Iris pigment epithelial cell (primary cell): Measurements from ENCODE around the gene CD28.
"Not testable (repeated sequence)": the region's sequence is repeated elsewhere in the genome, so short reads cannot be mapped to it uniquely, and the experiment has no call there.

ENCODE experiments used
- DNase-seq: peaks from one replicate; pipeline ENCODE4 v3.0.0-alpha.2; 2011; ENCODE audit warnings: low read depth

CD28 gene

DNA sequence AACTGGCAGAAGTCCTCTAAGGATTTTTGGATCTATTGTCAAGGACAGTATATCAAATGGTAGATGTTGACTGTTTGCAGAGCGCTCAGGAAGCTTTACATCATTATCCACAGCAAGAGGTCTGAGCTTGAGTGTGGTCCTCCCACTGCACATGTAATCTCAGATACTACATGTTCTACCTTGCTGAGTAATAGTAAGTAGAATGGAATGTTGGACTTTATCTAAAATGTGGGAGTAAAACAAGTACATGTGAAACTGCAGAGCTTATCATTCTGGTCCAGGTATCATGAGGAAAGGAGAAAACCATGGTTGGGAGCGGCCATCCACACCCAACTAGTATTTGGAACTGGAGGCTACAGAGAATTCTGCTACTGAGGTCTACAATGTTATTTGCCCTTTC, 19.3 kb upstream of the CD28 start:
- peak; percentile 59 for DNase-seq

DNA sequence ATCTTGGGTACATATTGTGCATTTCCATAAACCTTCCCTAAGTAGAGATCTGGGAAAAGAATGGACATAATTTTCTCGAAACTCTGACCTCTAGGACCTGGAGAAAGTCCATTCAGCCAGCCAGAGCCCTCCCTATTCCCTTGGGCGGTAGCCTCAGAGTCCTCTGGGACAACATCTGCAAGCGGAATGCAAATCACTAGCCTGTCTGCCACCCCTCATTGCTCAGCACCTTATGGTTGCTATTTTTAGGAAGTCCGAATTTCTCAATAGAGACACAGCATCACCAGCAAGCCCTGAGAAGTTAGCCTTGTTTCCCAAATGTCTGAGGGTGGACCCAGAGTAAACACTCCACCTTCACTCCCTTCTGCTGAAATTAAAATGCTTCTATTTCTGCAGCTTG, 17.6 kb upstream of the CD28 start:
- DNase-seq: peak; percentile 69

DNA sequence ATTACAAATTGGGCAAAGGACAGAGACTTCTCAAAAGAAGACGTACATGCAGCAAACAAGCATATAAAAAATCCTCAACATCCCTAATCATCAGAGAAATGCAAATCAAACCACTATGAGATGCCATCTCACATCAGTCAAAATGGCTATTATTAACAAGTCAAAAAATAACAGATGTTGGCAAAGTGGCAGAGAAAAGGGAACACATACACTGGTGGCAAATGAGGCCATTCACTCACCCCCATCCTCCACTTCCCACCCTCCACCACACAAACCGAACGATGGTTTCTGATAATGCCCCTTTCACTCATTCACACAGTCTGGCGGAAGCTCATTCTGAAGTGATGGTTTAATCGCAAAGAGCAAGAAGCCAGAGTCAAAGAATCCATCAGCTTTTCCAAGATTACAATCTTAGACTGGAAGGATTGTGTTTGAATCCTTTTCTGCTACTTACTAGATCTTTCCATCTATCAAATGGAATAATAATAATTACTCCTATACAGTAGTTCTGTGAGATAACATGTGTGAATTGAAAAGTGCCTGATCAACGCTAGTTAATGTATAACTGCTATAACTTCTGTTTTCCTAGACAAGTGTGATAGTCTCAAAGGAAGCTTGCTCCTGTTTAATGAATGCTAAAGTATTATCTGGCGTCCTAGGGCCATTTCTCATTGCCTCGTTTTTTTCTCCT, 16.9 kb upstream of the CD28 start:
- DNase-seq: no peak

DNA sequence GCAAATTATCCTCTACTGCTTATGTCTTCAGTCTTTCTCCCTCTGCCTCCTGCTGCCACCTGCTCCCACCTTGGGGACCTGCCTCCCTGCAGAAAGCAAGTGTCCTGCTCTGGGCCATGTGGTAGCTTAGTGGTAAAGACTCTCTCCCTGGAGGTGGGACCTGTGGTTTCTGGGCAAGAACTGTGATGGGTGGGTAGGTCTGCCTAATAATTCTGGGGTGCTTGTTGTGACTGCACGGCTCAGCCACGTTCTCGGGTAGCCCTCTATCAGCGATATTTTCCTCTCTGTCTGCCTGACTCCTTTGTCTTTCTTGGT, 16.4 kb upstream of the CD28 start:
- DNase-seq: no peak

DNA sequence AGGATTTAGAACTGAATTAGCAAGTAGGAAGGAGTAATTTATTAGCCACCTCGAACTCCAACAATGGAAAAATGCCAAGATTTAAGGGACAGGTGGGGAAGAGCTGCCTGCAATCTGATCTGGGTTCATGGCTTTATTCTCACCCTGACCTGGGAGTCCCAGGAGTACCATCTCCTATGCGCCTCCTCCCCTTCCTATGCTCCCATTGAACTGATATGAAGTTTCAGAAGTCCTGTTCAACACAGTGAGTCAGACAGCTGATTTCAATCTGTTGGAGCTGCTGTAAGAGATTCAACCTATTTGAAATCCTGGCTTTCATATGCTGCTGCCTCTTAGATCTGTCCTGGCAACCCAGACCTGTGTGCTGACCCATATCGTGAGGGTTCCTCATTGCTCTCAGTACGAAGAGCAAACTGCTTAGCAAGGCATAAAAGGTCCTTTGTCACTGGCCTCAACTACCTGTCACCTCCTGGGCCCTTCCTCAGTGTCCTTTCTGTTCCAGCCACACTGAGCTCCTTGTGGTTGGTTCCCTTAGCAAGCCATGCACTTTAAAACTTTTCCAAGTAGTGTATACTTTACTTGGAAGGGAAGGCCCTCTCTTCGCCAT, 15.9 kb upstream of the CD28 start:
- DNase-seq: peak; percentile 26

DNA sequence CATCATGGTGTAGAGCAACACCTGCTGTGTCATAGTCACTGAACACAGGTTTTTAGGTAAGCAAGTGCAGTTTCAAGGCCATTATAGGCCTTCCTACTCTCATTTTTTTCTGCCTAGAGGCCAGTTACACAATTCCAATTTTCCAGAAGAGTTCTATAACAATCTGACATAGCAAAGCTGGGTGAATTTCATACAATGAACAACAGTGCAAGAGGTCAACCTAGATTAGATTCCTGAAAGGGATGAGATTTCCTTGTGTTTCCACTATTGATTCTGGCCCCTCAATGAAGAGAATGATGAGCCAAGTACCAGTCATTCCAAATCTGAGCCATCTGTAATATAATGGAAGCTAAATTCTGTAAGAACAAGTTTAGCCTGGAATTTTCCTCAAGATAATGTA, 15.3 kb upstream of the CD28 start:
- DNase-seq: no peak

DNA sequence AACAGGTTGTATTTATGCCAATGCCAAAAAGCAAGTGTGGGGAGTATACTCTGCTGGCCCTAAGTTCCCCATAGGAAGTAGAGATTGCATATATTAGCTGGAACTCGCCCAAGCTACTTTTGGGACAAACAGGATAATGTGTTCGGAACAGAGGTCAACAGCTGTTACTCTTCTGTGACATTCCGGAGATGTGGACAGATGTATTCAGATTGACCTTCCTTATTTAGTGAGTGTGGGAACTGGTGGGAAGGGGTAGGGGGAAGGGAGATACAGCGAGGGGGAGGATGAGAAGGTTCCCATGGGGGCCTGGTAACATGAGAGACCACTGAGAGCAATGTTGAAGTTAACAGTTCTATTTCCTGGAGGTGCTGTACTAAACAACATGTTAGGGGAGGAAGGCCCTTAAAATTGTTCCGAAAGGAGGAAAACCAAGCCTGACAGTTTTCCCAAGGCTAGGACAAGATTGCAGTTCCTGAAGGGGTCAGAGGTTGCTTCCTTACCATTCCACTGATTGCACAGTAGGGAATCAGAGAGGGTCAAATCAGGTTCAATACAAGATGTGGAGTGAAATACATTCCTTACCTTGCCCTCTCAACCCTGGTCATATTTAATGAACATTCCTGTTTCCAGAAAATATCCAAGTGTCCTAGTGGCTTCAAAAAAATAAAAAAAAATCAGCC, 14.3 kb upstream of the CD28 start:
- DNase-seq: no peak

DNA sequence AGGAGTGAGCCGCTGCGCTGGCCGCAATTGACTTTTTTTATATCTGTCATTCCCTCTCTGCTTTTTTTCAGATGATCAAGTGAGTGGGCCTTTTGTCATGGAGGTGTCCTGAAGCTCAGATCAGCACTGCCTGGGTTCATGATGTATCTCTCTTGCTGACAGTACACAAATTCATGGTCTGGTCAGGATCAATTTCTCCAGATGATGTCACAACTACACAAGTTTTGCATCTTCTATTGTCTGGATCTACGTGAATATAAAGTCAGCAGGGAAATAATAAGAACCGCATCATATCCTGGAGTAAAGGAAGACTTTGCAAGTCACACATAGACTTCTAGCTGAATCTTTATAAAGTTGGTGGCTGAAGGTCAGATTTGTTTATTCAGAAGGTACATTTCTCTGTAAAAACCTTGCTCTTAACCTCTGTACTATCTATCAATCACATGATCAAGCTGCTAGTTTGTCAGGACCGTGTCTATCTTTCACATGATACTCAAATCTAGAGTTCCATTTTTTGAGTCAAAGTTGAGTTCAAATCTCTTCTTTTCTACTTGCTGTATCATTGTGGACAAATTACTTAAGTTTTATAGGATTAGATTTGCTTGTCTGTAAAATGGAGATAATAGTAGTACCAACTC, 13.1 kb upstream of the CD28 start:
- DNase-seq: no peak

DNA sequence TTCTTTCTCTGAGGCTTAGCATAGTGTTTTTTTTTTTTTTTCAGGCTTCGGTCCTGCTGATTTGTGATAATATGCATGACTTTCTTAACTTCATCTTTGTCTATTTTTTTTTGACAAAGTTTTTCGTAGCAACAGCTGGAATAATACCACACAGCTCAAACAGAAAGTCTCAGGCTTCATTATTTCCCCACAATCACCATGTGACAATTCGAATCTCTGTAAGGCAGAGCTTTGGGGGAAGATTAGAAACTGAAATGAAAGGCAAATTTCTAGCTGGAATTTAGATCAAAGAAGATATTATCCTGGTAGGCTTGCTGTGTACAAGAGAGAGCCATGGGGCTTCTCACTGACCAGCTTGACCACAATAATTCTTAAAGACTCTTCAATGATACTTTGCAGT, 12.2 kb upstream of the CD28 start:
- DNase-seq: no peak

DNA sequence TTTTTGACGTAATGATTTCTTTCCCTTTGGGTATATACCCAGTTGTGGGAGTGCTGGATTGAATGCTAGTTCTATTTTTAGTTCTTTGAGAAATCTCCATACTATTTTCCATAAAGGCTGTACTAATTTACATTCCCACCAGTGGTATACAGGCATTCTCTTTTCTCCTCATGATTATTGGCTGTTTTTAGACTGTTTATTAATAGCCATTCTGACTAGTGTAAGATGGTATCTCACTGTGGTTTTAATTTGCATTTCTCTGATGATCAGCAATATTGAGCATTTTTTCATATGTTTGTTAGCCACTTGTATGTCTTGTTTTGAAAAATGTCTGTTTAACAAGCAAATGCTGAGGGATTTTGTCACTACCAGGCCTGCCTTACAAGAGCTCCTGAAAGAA, 9.2 kb upstream of the CD28 start:
- no peak for DNase-seq

DNA sequence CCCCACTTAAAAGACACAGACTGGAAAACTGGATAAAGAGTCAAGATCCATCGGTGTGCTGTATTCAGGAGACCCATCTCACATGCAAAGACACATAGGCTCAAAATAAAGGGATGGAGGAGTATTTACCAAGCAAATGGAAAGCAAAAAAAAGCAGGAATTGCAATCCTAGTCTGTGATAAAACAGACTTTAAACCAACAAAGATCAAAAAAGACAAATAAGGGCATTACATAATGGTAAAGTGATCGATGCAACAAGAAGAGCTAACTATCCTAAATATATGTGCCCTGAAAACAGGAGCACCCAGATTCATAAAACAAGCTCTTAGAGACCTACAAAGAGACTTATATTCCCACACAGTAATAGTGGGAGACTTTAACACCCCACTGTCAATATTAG, 8.7 kb upstream of the CD28 start:
- not testable (repeated sequence) for DNase-seq

DNA sequence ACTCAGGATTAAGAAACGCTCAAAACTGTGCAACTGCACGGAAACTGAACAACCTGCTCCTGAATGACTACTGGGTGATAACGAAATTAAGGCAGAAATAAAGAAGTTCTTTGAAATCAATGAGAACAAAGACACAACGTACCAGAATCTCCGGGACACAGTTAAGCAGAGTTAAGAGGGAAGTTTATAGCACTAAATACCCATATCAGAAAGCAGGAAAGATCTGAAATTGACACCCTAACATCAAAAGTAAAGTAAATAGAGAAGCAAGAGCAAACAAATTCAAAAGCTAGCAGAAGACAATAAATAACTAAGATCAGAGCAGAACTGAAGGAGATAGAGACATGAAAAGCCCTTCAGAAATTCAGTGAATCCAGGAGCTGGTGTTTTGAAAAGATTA, 8.0 kb upstream of the CD28 start:
- DNase-seq: not testable (repeated sequence)

DNA sequence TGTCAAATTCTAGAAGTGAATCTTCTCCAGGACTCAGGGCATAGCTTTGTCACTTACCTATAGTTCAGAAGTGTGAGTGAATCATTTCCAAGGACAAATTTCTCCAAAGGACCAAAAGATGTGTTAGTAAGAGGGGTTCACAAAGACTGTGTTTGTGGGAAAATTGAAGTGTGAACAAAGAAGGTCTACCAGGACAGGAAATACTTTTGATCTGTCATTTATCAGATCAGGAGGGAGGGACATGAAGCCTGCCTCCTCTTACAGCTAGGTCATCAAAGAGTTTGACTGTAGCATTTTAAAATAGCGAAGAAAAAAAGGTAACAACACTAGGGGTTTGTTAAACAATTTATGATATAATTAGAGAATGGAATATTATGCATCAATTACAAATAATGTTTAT, 2.0 kb upstream of the CD28 start:
- no peak for DNase-seq

DNA sequence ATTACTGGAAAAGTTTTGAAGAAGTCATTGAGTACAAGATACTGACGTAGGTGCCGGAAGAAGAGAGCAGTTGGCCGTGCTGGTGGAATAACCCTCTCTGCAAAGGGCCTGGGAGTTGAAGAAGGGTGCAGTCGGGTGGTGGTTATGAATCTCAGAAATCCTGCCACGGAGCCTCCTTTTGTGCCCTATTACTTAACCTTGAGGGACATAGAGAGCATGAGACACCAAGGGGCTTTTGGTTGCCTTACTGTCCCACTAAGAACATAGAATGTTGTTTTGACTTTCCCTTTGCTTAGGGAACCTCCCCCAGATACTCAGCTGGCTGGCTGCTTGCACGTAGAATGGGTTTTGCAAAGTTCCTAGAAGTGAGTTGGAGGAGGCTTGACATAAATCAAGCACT, 1.3 kb upstream of the CD28 start:
- DNase-seq: no peak

DNA sequence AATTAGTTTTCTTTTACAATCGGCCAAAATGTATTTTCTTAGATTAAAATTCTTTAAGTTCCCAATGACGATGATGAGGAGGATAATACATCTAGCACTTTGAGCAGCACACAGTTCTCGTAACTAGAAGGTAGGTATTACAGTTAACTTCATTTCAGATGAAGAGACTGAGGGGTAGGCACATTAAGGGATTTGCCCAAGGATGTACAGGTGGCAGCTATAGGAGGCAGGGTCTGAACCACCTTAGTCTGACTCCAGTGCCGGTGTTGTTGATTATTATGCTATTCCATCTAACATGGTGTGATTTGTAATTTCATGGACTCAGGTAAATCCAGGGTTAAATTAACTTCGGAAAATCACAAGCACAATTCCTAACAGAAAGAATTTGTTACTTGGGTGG, 1.1 kb downstream of the CD28 start:
- DNase-seq: no peak

DNA sequence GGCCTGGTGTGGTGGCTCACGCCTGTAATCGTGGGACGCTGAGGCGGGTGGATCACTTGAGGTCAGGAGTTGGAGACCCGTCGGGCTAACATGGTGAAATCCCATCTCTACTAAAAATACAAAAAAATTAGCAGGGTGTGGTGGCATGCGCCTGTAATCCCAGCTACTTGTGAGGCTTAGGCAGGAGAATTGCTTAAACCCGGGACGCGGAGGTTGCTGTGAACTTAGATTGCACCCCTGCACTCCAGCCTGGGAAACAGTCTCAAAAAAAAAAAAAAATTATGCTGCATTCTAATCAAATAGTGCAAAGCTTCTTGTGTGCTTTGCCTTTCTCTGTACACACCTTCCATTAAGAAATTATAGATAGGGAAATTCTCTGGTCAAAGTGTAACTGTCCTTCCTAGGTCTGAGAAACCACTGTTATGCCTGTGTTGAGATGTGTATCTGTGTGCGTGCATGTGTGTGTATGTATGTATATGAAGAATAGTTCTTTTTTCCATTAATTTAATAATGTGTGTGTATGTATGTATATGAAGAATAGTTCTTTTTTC, 2.5 kb downstream of the CD28 start:
- DNase-seq: no peak

DNA sequence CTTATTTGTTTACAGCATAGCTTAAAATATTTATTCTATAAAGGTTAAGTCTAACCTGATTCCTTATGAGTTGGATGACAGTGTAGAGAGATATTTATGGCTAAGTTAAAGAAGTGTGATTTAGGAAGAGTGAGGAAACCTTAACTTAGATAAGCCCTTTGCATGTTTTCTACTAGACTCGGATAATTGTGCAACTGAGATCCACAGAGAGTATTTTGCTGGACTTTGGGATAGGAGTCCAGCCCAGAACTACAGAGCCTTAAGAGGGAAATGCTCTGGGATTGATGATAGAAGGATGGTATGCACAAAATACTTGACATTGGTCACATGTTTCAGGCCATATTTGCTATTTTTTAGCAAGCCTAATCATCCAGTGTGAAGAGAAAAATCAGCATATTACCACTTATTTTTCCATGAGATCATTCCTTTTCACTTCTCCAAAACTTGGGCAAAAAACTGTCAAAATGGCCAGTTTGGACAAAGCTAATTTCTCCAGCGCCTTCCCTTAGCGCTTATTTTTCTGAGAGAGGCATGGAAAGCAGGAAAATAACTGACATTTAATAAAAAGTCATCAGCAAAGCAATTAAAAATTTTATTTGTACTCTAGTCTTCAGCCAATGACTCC, 3.1 kb downstream of the CD28 start:
- no peak for DNase-seq

DNA sequence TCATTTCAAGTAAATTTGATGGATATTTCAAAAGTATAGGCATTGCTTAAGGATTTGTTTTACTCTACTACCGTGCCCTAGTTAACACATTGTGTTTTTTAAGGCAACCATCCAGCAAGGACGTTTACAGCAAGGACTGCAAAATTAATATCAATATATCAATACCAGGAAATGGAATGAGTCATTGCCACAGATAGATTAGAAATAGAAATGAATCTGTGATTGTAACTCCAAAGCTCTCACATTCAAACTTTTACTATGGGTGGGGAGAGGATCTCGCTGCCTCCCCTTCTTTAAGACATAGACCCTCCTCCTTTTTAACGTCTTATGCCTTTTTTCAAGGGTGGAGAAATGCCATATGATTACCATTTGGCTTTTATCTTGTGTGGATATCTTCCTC, 3.8 kb downstream of the CD28 start:
- no peak for DNase-seq

DNA sequence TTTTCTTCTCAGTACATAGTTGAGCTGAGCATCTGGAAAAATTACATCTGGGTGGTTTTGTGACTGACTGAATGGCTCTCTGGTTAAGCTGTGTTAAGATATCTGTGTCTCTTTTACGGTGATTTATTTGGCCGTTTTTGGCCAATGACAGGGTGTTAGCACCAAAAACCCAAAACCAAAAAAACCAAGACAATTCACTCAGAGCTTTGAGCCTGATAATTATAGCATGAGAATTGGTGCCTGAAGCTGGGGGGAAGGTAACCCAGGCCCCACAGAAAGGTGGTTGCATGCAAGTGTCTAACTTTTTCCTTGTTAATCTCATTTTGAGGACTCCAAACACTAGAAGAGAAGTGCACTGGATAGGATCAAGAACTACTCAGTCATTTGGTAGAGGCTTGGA, 4.5 kb downstream of the CD28 start:
- no peak for DNase-seq

DNA sequence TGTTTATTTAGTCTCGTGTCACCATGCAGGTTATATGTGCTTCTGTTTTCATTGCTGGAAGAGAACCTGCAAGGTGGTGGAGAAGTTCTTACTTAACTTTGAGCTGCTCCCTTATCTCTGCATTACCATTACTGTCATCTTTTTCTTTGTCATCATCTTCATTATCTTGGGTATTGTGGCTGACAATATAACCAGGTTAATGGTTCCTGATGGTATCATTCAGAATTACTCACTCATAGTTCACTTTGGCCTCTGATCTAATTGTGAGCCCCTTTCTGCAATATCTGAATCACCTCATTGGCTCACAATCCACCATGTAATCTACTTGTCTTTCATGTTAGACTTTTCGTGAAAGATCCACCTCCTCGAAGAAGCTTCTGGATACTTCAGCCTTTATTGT, 5.0 kb downstream of the CD28 start:
- no peak for DNase-seq

DNA sequence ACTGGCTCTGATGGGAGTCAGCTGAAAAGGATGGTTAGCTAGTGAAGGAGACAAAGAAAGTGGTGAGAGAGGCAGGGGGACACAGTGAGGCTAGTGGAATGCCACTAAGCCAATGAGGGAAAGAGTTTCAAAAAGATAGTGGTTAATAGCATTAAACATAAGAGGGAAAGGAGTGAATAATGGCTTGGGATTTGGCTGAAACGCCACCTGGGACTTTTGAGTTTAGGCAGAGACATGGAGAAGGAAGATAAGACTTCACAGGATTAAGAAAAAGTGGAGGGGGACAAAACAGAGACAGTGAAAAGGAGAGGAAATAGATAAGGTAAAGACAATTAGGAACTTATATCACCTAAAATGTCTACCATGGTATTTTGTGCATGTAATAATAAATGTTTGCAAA, 6.9 kb downstream of the CD28 start:
- DNase-seq: no peak

DNA sequence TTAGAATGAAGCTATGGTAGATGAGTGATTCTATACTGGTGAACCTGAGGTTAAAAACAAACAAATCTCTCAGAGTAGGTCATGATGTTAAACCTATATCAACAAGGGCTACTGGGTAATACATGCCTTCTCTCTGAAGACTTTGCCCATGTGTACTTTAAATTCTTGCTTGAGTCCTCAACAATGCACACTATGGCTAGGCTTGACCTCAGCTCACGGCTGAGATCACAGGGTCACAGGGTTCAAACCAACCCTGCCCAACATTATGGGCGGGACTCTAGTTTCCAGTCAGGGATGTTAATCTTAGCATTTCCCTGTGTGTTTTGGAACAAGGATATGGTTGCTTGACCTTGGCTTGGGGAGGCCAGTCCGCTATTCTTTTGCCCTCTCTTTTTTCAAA, 7.7 kb downstream of the CD28 start:
- no peak for DNase-seq

DNA sequence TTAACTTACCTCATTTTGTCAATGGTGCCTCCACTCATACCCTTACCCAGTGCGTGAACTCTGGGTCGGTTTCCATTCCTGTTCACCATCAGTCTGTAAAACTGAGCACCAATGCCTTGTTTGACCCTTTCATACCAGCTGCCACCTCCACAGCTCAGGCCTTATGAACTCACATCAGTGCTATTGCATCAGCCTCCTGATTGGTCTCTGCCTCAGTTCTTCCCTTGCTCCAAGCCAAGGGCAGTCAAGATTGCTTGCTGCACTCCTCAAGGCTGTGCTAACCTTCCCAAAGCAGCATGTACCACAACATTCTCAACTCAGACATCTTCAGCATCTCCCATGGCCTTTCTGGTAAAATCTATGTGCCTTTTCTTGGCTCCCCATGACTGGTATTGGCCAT, 9.3 kb downstream of the CD28 start:
- DNase-seq: no peak
